ENCODE results near the gene RPL14. TPM values are rescaled to one million over a fixed set of nuclear protein-coding genes. Genes with fewer than 3 reads are reported as not detected.
"Not testable (repeated sequence)": the region's sequence is repeated elsewhere in the genome, so short reads cannot be mapped to it uniquely, and the experiment has no call there.

Gene RPL14
- total RNA-seq, 2 donors from 2014 or later = 267 to 422 TPM

GRCh38 chr3:40458473-40458872, 1.3 kb downstream of the RPL14 start:
- Histone ChIP-seq H3K4me3 (peak overlapping the region in 1 of 2 donors; percentile 79), H3K9me3 (no peaks in the 10 kb centered on the region), H3K27me3 (replicated peaks; ENCODE audit: insufficient read depth) (no peaks in the 10 kb centered on the region), H3K27ac (no peak overlapping the region), H3K36me3 (peaks cover 7 to 21% of the 10 kb centered on the region in 2 donors), H3K4me1 (replicated peaks) (no peaks in the 10 kb centered on the region)
- no peak for DNase-seq (ENCODE audit: low spot score)
- TF ChIP-seq POLR2A (IDR thresholded peaks at IDR 0.05) (no peak), CTCF (IDR thresholded peaks at IDR 0.05) (no peak), POLR2AphosphoS5 (IDR thresholded peaks at IDR 0.05) (no peak)
- intact Hi-C loops (cut with DNase I) = loop anchor here (10.0 kb wide), 2 partner anchors 516 to 1074 kb away; partner anchors contain the start of gene SLC25A38
- WGBS = 89% methylated on average over 4 of the region's 4 CpGs

- peaks cover 7 to 27% of the 10 kb centered on the region in 2 donors for H3K36me3 ChIP-seq
- H3K27me3 ChIP-seq (replicated peaks; ENCODE audit: insufficient read depth); H3K27ac ChIP-seq; DNase-seq (ENCODE audit: low spot score); H3K4me1 ChIP-seq (replicated peaks); H3K9me3 ChIP-seq; intact Hi-C loops (cut with DNase I); H3K4me3 ChIP-seq: not testable (repeated sequence)
- WGBS = 79% methylated on average over 6 of the region's 6 CpGs
These were observed 3.3 kb downstream of the RPL14 start for GRCh38 chr3:40460481-40460880.

GRCh38 chr3:40461161-40461560, 4.0 kb downstream of the RPL14 start:
- 77% methylated on average over 3 of the region's 3 CpGs for WGBS
- no peak for DNase-seq (ENCODE audit: low spot score)
- no peaks in the 10 kb centered on the region for H3K4me1 ChIP-seq (replicated peaks)
- no peak overlapping the region for H3K4me3 ChIP-seq
- H3K9me3 ChIP-seq = no peaks in the 10 kb centered on the region
- H3K27me3 ChIP-seq (replicated peaks; ENCODE audit: insufficient read depth) = no peaks in the 10 kb centered on the region
- no peak overlapping the region for H3K27ac ChIP-seq
- intact Hi-C loops (cut with DNase I) = no loop called here
- TF ChIP-seq CTCF (IDR thresholded peaks at IDR 0.05) = no peak
- TF ChIP-seq POLR2AphosphoS5 (IDR thresholded peaks at IDR 0.05) = no peak
- no peak for TF ChIP-seq POLR2A (IDR thresholded peaks at IDR 0.05)
- peaks cover 7 to 27% of the 10 kb centered on the region in 2 donors for H3K36me3 ChIP-seq

- H3K4me1 ChIP-seq (replicated peaks); H3K4me3 ChIP-seq; H3K9me3 ChIP-seq; DNase-seq (ENCODE audit: low spot score); intact Hi-C loops (cut with DNase I); H3K27ac ChIP-seq; H3K27me3 ChIP-seq (replicated peaks; ENCODE audit: insufficient read depth): not testable (repeated sequence)
- H3K36me3 ChIP-seq = peaks cover 7 to 27% of the 10 kb centered on the region in 2 donors
- 94% methylated on average over 7 of the region's 7 CpGs for WGBS
These were observed 5.7 kb downstream of the RPL14 start for GRCh38 chr3:40462838-40463237.

GRCh38 chr3:40463579-40463978, 6.4 kb downstream of the RPL14 start:
- TF ChIP-seq POLR2A (IDR thresholded peaks at IDR 0.05) = no peak
- no peak for TF ChIP-seq CTCF (IDR thresholded peaks at IDR 0.05)
- no peak for TF ChIP-seq POLR2AphosphoS5 (IDR thresholded peaks at IDR 0.05)
- DNase-seq (ENCODE audit: low spot score) = no peak
- Histone ChIP-seq H3K4me1 (replicated peaks) (no peaks in the 10 kb centered on the region), H3K9me3 (no peaks in the 10 kb centered on the region), H3K27me3 (replicated peaks; ENCODE audit: insufficient read depth) (no peaks in the 10 kb centered on the region), H3K27ac (no peak overlapping the region), H3K36me3 (peaks cover 7 to 26% of the 10 kb centered on the region in 2 donors), H3K4me3 (no peak overlapping the region)
- intact Hi-C loops (cut with DNase I) = no loop called here
- 94% methylated on average over 2 of the region's 2 CpGs for WGBS

GRCh38 chr3:40464339-40465110, 7.4 kb downstream of the RPL14 start:
- Histone ChIP-seq H3K27me3 (replicated peaks; ENCODE audit: insufficient read depth) (no peaks in the 10 kb centered on the region), H3K27ac (no peak overlapping the region), H3K36me3 (peaks cover 7 to 18% of the 10 kb centered on the region in 2 donors), H3K4me3 (no peak overlapping the region), H3K4me1 (replicated peaks) (no peaks in the 10 kb centered on the region), H3K9me3 (no peaks in the 10 kb centered on the region)
- TF ChIP-seq CTCF (IDR thresholded peaks at IDR 0.05) (no peak), POLR2A (IDR thresholded peaks at IDR 0.05) (no peak), POLR2AphosphoS5 (IDR thresholded peaks at IDR 0.05) (no peak)
- WGBS = 61% methylated on average over 9 of the region's 9 CpGs
- DNase-seq (ENCODE audit: low spot score) = no peak
- intact Hi-C loops (cut with DNase I) = no loop called here

Measured in prostate gland (tissue), 2 donors.